ENCODE measurements around the gene ATXN10.

Gene ATXN10

DNA sequence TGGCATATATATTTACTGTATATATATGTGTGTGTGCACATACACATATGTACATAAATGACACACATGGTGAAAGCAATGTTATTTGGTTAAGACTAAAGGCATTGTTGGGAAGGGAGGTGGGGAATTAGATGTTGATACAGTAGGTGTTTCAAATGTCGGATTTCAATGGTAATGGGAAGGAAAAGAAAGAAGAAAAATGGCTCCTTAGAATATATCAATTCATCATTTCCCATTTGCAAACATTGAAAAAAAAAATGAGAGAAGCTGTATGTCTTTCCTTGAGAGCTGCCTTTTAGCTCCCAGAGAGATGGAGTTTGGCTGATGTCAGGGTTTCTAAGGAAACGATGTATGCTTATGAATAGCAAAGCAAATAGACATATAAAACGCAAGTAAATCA, 33.4 kb upstream of the ATXN10 start:
- no peak for TF ChIP-seq ZNF274 (IDR thresholded peaks at IDR 0.05; ENCODE audit: low read depth, low read length)
- H3K4me3 ChIP-seq (ENCODE audit: low read length) = no peak overlapping the region

DNA sequence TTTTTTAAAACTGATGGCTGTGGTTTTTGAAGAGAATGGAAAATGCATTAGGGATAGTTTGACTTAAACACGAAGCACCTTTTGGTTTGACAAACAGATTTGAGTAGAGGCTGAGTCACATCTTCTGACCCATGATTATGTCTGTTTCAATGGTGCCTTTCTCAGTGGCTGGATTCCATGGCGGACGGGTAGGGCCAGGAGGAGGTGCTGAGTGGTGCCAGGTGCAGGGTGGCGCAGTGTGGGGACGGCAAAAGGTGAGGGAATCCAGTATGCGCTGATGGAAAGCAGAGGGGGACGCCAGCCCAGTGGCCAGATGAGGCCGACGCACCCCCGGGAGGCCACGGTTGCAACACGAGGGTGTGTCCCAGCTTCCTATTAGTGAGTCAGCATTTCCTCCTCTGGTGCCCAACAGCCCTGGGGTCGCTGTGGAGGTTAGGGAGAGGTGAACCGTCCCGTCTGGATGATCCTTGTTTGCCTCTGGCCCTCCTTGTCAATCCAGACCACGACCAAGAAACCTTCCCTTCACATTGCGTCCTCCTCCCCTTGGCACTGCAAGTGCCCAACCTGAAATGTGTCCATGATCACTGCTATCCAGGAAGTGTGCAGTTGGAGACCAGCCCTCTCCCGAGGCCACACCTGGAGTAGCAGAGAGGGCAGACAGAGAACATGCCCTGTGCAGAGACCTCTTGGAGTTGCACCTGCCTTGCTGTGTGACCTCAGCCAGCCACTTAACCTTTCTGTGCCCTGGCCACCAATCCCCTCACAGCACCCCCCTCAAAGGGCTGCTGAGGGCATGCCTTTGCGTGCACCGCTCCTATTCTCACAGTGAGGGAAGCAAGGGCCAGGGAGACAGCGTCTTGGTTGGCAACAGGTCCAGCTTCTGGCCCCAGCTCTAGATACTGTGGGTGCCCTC, 32.5 kb upstream of the ATXN10 start:
- no peak for TF ChIP-seq ZNF274 (IDR thresholded peaks at IDR 0.05; ENCODE audit: low read depth, low read length)
- H3K4me3 ChIP-seq (ENCODE audit: low read length) = no peak overlapping the region

DNA sequence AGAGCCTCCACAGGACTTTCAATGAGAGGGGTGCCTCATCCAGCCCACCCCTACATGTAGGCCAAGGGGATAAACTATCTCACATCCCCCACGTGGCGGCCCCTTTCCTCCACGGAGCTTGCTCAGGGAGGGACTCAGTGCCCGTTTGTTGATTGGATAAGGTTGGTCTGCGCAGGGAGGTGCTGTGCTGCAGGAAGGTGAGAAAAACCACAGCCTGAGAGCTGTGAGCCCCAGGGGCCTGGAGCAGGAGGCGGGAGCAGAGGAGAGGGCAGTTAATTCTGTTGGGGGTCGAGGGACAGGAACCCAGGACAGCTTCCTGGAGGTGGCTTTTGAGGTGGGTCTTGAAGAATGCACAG, 31.9 kb upstream of the ATXN10 start:
- no peak for TF ChIP-seq ZNF274 (IDR thresholded peaks at IDR 0.05; ENCODE audit: low read depth, low read length)
- H3K4me3 ChIP-seq (ENCODE audit: low read length) = no peak overlapping the region

DNA sequence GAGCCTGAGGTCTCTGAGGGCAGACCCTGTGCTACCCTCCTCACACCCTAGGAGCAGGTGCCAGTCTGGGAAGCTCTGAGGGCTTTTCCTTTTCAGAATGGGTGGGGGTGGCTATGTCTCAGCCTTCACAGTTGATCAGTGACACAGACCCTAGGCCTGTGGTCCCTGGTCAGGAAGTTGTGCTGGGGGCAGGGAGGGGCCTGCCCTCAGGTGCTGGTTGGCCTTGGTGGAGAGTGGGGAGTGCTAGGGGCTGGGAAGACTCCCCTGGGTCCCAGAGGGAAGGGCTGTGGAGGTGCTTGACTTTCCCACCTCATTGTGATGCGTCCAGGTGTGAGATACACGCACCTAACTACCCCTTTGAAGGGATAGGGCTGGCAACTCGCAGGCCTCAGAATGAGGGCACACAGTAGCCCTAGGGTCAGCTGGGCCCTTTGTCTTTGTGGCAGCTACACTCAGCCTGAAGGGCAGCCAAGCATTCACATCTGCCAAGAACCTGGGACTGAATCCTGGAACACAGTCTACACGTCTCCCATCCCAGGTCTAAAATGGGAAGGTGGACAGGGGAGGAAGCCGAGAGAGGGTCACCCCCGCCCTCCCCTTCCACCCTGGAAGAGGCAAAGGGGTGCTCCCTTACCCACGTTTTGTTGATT, 31.2 kb upstream of the ATXN10 start:
- H3K4me3 ChIP-seq (ENCODE audit: low read length) = no peak overlapping the region
- no peak for TF ChIP-seq ZNF274 (IDR thresholded peaks at IDR 0.05; ENCODE audit: low read depth, low read length)

DNA sequence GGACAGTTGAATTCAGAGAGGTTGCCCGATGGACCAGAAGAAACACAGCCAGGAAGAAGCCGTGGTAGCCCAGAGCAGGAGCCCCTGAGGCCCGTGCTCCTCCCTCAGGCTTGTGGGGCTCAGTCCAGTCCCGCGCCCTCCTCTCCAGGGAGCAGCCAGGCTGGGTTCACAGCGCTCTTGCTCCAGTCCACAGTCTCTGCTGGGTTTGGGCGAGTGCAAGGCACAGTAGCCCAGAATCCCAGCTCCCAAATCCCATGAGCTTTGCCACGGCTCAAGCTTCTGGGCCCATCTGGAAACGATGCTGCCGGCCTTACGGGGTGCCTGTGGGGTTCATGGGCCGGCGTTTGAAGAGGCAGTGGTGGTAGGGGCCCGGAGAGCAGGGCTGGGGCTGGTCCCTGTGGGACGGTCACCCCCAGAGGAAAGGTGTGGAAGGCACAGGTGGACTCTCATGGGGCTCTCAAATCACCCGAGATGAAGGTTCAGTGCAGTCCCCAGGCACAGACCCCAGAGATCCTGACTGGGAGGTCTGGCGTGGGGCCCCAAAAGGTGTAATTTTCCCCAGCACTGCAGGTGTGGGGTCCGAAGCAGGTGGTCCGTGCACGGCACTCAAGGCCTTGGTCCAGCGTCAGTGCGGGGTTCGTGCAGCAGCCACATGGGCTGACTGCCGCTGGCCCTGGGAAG, 30.6 kb upstream of the ATXN10 start:
- no peak for TF ChIP-seq ZNF274 (IDR thresholded peaks at IDR 0.05; ENCODE audit: low read depth, low read length)
- no peak overlapping the region for H3K4me3 ChIP-seq (ENCODE audit: low read length)

DNA sequence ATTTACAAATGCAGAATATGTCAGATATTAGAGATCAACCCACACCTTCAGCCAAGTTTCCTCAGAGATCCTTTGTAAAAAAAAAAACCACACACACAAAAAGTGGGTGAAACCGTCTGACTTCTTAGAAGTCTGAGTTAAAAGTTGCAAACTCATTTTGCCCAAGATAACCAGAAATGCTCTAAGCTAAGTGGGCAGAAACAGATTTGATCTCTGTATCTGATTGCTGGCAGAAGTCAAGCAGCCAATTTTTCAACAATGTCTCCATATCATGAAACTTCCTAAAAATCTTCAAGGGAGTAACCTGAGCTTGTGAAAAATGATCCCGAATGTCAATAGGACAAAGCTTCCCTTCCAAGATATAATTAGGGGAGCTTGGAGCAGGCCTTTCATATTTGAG, 28.6 kb upstream of the ATXN10 start:
- no peak for TF ChIP-seq ZNF274 (IDR thresholded peaks at IDR 0.05; ENCODE audit: low read depth, low read length)
- no peak overlapping the region for H3K4me3 ChIP-seq (ENCODE audit: low read length)

DNA sequence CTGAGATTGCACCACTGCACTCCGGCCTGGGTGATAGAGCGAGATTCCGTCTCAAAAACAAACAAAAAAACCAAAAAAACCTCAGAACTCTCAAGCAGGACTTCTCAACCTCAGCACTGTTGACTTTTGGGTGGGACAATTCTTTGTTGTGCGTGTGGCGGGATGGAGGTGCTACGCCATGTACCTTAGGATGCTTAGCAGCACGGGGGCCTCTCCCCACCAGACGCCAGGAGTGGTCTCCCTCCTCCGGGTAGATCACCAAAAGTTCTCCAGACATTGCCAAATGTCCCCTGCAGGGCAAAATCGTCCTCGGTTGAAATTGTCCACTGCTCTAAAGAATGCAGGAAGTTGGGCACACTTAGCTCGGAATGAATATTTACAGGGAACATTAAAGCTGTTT, 26.9 kb upstream of the ATXN10 start:
- no peak overlapping the region for H3K4me3 ChIP-seq (ENCODE audit: low read length)
- TF ChIP-seq ZNF274 (IDR thresholded peaks at IDR 0.05; ENCODE audit: low read depth, low read length) = no peak

DNA sequence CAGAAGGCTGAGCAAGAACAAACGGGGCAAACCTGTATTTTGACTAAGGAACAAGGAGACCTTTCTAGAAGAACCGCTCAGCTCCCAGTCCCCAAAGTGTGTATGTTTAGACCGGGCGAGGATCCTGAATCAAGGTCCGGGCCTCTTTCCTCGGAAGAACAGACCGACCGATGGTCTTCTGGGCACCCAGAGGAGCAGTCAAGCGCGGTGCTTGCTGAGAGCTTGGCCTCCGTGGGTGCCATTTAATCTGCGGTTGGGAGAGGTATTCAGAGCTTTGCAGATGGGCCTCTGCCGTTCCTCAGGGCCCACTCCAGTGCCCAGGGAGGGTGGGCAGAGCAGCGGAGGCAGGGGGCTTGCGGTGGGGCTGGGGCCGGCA, 26.5 kb upstream of the ATXN10 start:
- TF ChIP-seq ZNF274 (IDR thresholded peaks at IDR 0.05; ENCODE audit: low read depth, low read length) = no peak
- no peak overlapping the region for H3K4me3 ChIP-seq (ENCODE audit: low read length)

DNA sequence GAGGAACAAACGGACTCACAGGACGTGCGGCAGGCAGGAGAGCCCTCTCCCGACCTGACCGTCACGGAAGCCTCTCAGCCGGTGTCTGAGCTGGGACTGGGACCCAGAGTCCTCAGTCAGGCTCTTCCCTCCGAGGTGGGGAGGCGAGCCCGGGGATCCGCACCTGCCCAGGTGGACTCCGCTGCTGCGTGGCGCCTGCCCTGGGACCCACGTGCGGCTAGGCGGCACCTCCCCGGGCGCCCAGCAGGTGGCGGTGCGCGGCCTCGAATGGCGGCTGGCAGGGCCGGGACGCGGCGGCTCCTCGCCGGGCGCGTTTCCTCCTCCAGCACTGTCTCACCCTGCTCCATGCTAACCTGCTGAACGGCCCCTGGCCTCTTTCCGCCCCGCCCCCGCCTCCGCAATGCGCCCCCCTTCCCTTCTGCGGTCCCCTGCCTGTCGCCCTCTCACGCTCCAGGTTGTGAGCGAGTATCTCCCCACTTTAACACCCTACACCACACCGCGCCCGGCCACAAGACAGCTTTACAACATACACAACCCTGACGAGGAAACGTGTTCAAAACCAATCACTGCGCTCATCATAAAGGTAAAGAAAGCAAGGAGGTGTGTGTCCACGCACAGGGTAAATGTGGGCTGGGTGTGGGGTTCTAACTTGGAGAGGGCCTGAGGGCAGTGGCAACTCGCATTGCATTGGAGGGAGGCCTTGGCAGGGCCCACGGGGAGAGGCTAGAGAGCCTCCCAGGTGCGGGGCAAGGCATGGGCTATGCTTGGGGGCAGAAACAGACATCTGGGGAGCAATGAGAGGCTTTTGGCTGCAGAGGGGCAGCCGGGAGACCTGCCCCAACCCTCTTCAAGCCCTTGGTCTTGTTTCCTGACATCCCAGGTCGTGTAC, 25.9 kb upstream of the ATXN10 start:
- H3K4me3 ChIP-seq (ENCODE audit: low read length) = no peak overlapping the region
- TF ChIP-seq ZNF274 (IDR thresholded peaks at IDR 0.05; ENCODE audit: low read depth, low read length) = no peak

DNA sequence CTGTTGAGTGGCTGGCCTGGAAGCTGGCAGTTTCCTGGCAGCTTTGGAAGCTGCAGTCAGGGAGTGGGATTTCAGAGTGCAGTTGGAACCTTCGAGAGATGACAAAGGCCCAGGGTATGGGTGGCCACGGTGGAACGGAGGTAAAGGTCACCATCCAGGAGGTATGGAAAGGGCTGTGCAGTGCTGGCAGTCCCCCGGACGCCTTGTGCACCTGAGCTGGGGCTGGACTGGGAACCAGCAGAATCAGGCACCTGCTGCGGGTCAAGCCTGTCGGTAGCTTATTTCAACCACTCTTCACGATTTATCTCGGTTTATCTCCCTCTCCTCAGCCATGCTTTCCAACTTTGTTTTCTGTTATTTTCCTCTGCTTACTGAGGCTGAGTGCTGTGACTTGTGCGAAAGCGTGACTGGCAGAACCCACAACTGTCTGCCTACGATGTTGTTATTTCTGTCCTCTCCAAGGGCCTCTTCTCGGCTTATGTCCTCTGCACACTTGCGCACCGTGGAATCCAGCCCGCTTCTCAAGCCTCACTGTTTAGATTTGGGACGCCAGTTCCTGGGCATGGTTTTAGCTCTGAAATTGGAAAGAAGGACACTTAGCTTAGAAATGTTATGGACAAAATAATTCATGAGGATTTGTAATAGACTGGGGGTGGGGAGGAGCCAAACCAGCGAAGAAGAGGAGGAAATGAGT, 24.0 kb upstream of the ATXN10 start:
- H3K4me3 ChIP-seq (ENCODE audit: low read length) = no peak overlapping the region
- no peak for TF ChIP-seq ZNF274 (IDR thresholded peaks at IDR 0.05; ENCODE audit: low read depth, low read length)

DNA sequence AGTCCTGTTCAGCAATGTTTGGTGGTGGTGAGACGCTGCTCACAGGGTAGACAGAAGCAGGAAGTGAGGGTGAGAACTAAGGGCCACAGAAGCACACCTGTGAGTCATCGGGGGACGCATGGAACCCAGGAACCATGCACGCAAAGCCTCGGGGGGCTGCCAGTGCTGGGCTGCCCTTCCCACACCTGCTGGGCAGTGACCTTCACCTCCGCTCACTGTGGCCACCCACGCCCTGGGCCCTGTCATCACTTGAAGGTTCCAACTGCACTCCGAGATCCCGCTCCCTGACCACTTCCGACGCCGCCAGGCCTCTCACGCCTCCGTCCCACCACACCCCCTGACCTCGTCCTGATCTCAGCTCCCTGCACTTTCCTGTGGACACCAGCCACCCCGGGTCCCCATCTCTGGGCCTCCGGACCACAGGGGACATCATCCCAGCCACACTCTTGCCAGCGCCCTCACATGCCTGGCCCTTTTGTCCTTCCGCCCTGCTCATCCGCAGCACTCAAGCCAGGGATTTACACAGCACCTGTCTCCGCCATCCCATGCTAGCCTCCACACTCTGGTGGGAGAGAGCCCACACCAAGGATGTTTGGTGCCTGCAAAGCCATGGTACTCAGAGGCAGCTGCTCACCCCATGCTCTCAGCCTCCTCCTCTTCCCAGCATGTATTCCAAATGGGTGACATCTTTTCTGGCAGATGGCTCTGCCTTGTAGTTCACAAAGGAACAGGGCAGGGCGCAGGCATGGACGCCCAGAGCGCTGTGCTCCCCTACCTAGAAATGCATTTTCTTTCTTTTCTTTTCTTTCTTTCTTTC, 23.1 kb upstream of the ATXN10 start:
- TF ChIP-seq ZNF274 (IDR thresholded peaks at IDR 0.05; ENCODE audit: low read depth, low read length) = no peak
- no peak overlapping the region for H3K4me3 ChIP-seq (ENCODE audit: low read length)

DNA sequence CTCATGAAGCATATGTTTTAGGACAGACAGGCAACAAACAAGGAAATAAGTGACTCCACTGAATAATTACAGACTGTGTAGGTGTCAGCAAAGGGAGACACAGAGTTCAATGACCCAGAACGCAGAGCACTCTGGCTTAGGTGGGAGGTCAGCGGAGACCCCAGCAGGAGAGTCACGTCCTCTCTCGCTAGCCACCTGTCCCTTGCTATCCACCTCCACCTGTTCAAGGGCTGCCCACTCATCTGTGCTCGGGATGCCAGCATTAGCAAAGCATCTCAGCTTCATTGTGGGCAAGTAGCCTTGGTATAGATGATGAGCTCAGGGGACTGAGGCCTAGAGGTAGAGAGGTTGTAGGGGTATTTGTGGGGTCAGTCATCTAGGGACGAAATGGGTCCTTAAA, 21.8 kb upstream of the ATXN10 start:
- H3K4me3 ChIP-seq (ENCODE audit: low read length) = no peak overlapping the region
- no peak for TF ChIP-seq ZNF274 (IDR thresholded peaks at IDR 0.05; ENCODE audit: low read depth, low read length)

DNA sequence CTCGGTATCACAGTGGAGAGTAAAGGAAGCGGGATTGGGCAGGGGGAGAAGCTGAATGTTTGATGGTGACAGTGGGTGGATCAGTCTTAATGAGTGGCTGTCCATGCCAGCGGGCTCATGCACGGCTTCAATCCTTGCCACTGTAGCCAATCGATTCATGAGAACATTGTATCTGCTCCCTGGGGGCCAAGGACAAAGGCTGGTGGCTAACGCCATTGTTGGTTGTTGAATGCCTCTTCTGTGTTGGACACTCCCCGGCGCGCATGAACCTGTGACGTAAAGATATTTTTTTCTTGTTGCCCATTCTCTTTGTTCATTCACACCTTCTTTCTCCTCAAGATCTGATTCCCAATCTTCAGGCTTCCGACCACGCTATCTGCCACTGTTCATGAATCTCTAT, 20.9 kb upstream of the ATXN10 start:
- no peak for TF ChIP-seq ZNF274 (IDR thresholded peaks at IDR 0.05; ENCODE audit: low read depth, low read length)

More for the DNA sequence above, 20.9 kb upstream of the ATXN10 start:
- no peak overlapping the region for H3K4me3 ChIP-seq (ENCODE audit: low read length)

All from GM08714 (cell line).